ENCODE measurements around the gene MTERF4. TPM values are rescaled to one million over a fixed set of nuclear protein-coding genes. Genes with fewer than 3 reads are reported as not detected.

The MTERF4 gene
- polyA plus RNA-seq, 1 experiment, result 30.9 TPM

GRCh38 chr2:241074901-241075540, 27.1 kb downstream of the MTERF4 start:
- no peak for DNase-seq (ENCODE audit: low read depth, low spot score)
- no peak overlapping the region for H3K4me3 ChIP-seq (ENCODE audit: low read depth, low read length)
- no peaks in the 10 kb centered on the region; the same call in 1 of the 2 replicates for H3K9me3 ChIP-seq (ENCODE audit: control insufficient read depth, insufficient read depth, low read length)
- ChIA-PET POLR2A (no interaction called here), CTCF (no interaction called here)
- TF ChIP-seq CTCF (IDR thresholded peaks at IDR 0.05; ENCODE audit: low read depth, low read length), result no peak
- no peaks in the 10 kb centered on the region for H3K27me3 ChIP-seq (ENCODE audit: control insufficient read depth, insufficient read depth, low read length)
- H3K27ac ChIP-seq (ENCODE audit: low read depth, low read length), result no peak overlapping the region

- ChIA-PET CTCF (no interaction called here), POLR2A (no interaction called here)
- Histone ChIP-seq H3K27ac (ENCODE audit: low read depth, low read length) (no peak overlapping the region), H3K9me3 (ENCODE audit: control insufficient read depth, insufficient read depth, low read length) (no peaks in the 10 kb centered on the region; the same call in 1 of the 2 replicates), H3K27me3 (ENCODE audit: control insufficient read depth, insufficient read depth, low read length) (no peaks in the 10 kb centered on the region), H3K4me3 (ENCODE audit: low read depth, low read length) (no peak overlapping the region)
- no peak for TF ChIP-seq CTCF (IDR thresholded peaks at IDR 0.05; ENCODE audit: low read depth, low read length)
- DNase-seq (ENCODE audit: low read depth, low spot score), result no peak
These were observed 27.8 kb downstream of the MTERF4 start for GRCh38 chr2:241074065-241074818.

GRCh38 chr2:241073166-241074064, 28.7 kb downstream of the MTERF4 start:
- CTCF ChIA-PET, result no interaction called here
- POLR2A ChIA-PET, result interaction anchor here (0.5 kb wide), 1 partner anchor 101 kb away, joined by 3 read pairs; no protein-coding TSS in a partner anchor
- Histone ChIP-seq H3K4me3 (ENCODE audit: low read depth, low read length) (no peak overlapping the region), H3K27me3 (ENCODE audit: control insufficient read depth, insufficient read depth, low read length) (no peaks in the 10 kb centered on the region), H3K9me3 (ENCODE audit: control insufficient read depth, insufficient read depth, low read length) (no peaks in the 10 kb centered on the region; the same call in 1 of the 2 replicates), H3K27ac (ENCODE audit: low read depth, low read length) (no peak overlapping the region)
- TF ChIP-seq CTCF (IDR thresholded peaks at IDR 0.05; ENCODE audit: low read depth, low read length), result no peak
- DNase-seq (ENCODE audit: low read depth, low spot score), result no peak

- Histone ChIP-seq H3K27me3 (ENCODE audit: control insufficient read depth, insufficient read depth, low read length) (no peaks in the 10 kb centered on the region), H3K4me3 (ENCODE audit: low read depth, low read length) (no peak overlapping the region), H3K27ac (ENCODE audit: low read depth, low read length) (no peak overlapping the region), H3K9me3 (ENCODE audit: control insufficient read depth, insufficient read depth, low read length) (no peaks in the 10 kb centered on the region; the same call in 1 of the 2 replicates)
- ChIA-PET CTCF (no interaction called here), POLR2A (no interaction called here)
- no peak for DNase-seq (ENCODE audit: low read depth, low spot score)
- TF ChIP-seq CTCF (IDR thresholded peaks at IDR 0.05; ENCODE audit: low read depth, low read length), result no peak
These were observed 29.4 kb downstream of the MTERF4 start for GRCh38 chr2:241072553-241073165.
